ENCODE results near the gene FCRL3.

The FCRL3 gene

DNA sequence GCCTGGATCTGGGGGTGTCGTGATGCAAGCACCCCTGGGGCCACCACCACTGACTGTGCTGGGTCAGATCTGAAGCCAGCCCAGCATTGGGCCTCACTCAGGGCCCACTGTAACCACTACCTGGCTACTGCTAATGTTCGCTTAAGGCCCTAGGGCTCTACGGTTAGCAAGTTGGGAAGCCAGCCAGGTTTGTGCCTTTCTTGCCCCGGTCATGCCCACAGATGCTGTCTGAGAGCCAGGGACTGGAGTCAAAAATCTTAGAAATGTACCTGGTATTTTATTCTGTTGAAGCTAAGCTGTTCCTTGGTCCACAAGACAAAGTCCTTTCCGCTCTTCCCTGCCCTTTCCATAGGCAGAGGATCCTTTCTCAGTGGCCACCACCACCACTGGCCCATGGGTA, 15.2 kb upstream of the FCRL3 start:
- TF ChIP-seq, protein P1, sequence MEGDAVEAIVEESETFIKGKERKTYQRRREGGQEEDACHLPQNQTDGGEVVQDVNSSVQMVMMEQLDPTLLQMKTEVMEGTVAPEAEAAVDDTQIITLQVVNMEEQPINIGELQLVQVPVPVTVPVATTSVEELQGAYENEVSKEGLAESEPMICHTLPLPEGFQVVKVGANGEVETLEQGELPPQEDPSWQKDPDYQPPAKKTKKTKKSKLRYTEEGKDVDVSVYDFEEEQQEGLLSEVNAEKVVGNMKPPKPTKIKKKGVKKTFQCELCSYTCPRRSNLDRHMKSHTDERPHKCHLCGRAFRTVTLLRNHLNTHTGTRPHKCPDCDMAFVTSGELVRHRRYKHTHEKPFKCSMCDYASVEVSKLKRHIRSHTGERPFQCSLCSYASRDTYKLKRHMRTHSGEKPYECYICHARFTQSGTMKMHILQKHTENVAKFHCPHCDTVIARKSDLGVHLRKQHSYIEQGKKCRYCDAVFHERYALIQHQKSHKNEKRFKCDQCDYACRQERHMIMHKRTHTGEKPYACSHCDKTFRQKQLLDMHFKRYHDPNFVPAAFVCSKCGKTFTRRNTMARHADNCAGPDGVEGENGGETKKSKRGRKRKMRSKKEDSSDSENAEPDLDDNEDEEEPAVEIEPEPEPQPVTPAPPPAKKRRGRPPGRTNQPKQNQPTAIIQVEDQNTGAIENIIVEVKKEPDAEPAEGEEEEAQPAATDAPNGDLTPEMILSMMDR (IDR thresholded peaks at IDR 0.05), result no peak
- Histone ChIP-seq H3K4me3 (ENCODE audit: low read depth, low read length) (no peak overlapping the region), H3K9me3 (ENCODE audit: control insufficient read depth, low read length) (no peaks in the 10 kb centered on the region), H3K36me3 (ENCODE audit: control insufficient read depth, insufficient read depth, low read length) (no peaks in the 10 kb centered on the region), H3K4me2 (ENCODE audit: low read length) (no peak overlapping the region), H3K27ac (no peak overlapping the region), H3K79me2 (no peaks in the 10 kb centered on the region), H2AFZ (no peak overlapping the region), H3K4me1 (no peaks in the 10 kb centered on the region), H3K27me3 (ENCODE audit: control insufficient read depth, insufficient read depth, low read length) (no peaks in the 10 kb centered on the region), H3K9ac (no peak overlapping the region)

DNA sequence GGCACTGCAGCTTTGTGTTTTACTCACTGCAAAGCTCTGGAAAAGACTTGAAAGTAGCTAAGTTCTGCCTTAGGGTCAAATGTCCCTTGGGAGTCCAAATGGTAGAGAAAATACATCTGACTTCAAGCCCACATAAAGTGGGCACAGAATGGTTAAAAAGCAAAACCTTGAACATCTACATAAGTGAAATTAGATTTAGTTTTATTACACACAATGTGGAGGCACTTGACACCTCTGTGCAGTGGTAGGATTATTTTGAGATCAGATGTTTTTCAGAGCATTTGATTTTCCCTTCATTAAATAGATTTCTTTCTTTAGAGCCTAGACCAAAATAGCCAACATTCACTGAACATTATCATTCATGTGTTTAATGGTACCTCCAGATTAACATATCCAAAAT, 11.2 kb upstream of the FCRL3 start:
- Histone ChIP-seq H2AFZ (no peak overlapping the region), H3K4me2 (ENCODE audit: low read length) (no peak overlapping the region)

DNA sequence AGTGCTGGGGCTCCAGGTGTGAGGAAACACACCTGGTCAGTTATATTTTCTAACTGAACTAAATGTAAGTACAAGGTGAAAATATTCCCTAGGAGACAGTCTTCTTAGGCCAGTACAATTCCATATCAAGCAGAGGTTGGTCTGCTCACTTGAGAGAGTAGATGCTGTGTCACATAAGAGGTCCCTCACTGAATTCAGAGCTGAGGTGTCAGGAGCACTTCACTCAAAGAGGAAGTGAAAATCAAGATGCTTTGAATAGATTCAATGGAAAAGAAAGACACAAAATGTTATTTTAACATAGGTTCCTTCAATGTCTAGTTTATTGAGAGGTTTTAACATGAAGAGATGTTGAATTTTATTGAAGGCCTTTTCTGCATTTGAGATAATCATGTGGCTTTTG, 4.3 kb upstream of the FCRL3 start:
- Histone ChIP-seq H3K4me1 (no peaks in the 10 kb centered on the region), H3K36me3 (ENCODE audit: control insufficient read depth, insufficient read depth, low read length) (no peaks in the 10 kb centered on the region), H3K4me3 (ENCODE audit: low read depth, low read length) (no peak overlapping the region), H3K79me2 (no peaks in the 10 kb centered on the region), H3K27me3 (ENCODE audit: control insufficient read depth, insufficient read depth, low read length) (no peaks in the 10 kb centered on the region), H3K9me3 (ENCODE audit: control insufficient read depth, low read length) (no peaks in the 10 kb centered on the region), H2AFZ (no peak overlapping the region), H3K27ac (no peak overlapping the region), H3K4me2 (ENCODE audit: low read length) (no peak overlapping the region), H3K9ac (no peak overlapping the region)
- TF ChIP-seq, protein P1 (IDR thresholded peaks at IDR 0.05), result no peak

More for the DNA sequence above, 11.2 kb upstream of the FCRL3 start:
- H3K79me2 ChIP-seq, result no peaks in the 10 kb centered on the region
- no peak overlapping the region for H3K9ac ChIP-seq
- no peaks in the 10 kb centered on the region for H3K9me3 ChIP-seq (ENCODE audit: control insufficient read depth, low read length)
- no peaks in the 10 kb centered on the region for H3K4me1 ChIP-seq
- TF ChIP-seq, protein P1 (IDR thresholded peaks at IDR 0.05), result no peak
- H3K27me3 ChIP-seq (ENCODE audit: control insufficient read depth, insufficient read depth, low read length), result no peaks in the 10 kb centered on the region
- no peaks in the 10 kb centered on the region for H3K36me3 ChIP-seq (ENCODE audit: control insufficient read depth, insufficient read depth, low read length)
- H3K4me3 ChIP-seq (ENCODE audit: low read depth, low read length), result no peak overlapping the region
- no peak overlapping the region for H3K27ac ChIP-seq

DNA sequence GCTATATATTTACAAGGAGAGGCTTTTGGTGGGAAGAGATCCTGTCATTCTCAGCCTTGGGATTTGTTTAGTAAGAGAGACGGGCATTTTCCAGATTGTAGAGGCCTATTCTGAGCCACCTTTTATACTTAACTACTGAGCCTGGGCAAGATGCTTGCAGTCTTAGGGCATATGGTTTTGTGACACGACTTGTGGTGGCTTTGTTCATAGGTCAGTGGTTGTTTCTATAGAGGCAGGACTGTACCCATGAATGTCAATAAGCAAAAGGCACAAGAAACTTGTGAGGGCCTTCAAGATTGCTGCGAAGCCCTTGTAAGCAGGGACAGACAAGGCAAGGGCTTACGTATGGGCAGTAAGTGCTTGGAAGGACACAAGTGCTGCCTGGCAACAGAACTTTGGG, 3.4 kb upstream of the FCRL3 start:
- Histone ChIP-seq H3K4me1 (no peaks in the 10 kb centered on the region), H3K27ac (no peak overlapping the region), H3K4me3 (ENCODE audit: low read depth, low read length) (no peak overlapping the region), H3K27me3 (ENCODE audit: control insufficient read depth, insufficient read depth, low read length) (no peaks in the 10 kb centered on the region), H3K79me2 (no peaks in the 10 kb centered on the region), H3K9me3 (ENCODE audit: control insufficient read depth, low read length) (no peaks in the 10 kb centered on the region), H3K36me3 (ENCODE audit: control insufficient read depth, insufficient read depth, low read length) (no peaks in the 10 kb centered on the region), H3K9ac (no peak overlapping the region), H2AFZ (no peak overlapping the region), H3K4me2 (ENCODE audit: low read length) (no peak overlapping the region)
- TF ChIP-seq, protein P1 (IDR thresholded peaks at IDR 0.05), result no peak

DNA sequence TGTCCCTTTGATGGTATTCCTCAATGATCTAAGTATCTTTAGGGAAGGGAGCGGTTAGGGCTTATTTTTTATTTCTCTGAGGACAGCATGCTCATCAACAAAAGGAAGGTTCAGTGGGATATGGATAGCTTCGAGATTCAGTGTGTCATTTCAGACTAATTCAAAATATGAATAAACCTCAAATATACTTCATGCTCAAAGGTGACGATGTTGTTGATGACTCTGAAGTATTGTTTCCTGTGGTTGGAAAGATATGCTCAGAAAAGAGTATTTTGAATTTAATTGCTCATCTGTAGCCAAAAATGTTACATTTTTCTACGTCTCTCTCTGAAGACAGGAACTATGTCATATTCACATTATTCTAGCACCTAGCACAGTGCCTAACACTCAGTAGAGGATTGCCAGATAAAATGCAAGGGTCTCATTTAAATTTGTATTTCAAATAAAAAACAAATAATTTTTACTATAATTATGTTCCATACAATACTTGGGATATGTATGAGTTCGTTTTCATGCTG, 1.8 kb upstream of the FCRL3 start:
- Histone ChIP-seq H3K9ac (no peak overlapping the region), H3K27me3 (ENCODE audit: control insufficient read depth, insufficient read depth, low read length) (no peaks in the 10 kb centered on the region), H3K4me1 (no peaks in the 10 kb centered on the region), H3K79me2 (no peaks in the 10 kb centered on the region), H2AFZ (no peak overlapping the region), H3K36me3 (ENCODE audit: control insufficient read depth, insufficient read depth, low read length) (no peaks in the 10 kb centered on the region), H3K27ac (no peak overlapping the region), H3K4me2 (ENCODE audit: low read length) (no peak overlapping the region), H3K4me3 (ENCODE audit: low read depth, low read length) (no peak overlapping the region), H3K9me3 (ENCODE audit: control insufficient read depth, low read length) (no peaks in the 10 kb centered on the region)
- TF ChIP-seq, protein P1 (IDR thresholded peaks at IDR 0.05), result no peak

All from parathyroid adenoma (tissue), 2 donors.